ENCODE data around the gene HINFP.

The HINFP gene, protein sequence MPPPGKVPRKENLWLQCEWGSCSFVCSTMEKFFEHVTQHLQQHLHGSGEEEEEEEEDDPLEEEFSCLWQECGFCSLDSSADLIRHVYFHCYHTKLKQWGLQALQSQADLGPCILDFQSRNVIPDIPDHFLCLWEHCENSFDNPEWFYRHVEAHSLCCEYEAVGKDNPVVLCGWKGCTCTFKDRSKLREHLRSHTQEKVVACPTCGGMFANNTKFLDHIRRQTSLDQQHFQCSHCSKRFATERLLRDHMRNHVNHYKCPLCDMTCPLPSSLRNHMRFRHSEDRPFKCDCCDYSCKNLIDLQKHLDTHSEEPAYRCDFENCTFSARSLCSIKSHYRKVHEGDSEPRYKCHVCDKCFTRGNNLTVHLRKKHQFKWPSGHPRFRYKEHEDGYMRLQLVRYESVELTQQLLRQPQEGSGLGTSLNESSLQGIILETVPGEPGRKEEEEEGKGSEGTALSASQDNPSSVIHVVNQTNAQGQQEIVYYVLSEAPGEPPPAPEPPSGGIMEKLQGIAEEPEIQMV

DNA sequence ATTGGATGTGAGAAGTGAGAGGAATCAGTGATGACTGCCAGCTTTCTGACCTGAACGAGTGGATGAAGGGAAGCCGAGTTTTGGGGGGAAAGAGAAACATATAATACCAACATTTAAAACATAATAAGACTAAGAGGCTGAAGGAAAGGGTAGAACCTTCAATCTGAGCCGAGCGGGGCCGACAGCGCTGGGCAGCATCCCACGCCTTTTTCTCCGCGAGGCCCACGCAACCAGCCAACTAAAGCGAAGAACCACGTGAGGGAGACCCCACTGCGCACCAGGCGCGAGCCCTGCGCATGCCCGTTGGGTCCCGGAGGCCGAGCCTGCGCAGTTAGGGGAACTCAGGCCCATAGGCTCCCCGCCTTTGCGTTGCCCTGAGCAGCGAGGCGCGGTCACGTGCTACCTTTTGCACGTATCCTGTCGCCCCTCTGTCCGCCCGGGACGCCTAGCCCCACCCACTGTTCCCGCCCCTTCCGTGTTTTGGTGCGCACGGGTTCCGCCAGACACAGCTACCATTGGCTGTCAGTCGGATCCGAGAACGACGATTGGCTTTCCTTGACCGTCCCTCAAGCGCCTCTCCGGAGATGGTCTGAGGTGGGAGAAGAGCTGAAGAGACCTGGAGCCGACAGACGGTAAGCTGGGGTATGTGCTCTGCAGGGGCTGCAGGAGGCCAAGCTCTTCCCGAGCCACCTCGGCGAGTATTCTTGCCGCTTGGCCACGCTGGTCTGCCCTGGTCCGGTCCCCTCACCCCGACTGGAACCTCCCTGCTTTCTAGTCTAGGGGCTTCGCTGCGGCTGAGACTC lies at the start of gene HINFP:
Gene HINFP (plus strand): TSS at position 573 of the 803 bp plus-strand sequence. CDS start 5,365 bp downstream, outside the sequence.
- DNase-seq = peak; percentile 99

- DNase-seq = no peak
Measured at GRCh38 chr11:119077839-119078238, 43.5 kb upstream of the HINFP start.

GRCh38 chr11:119078675-119079420 lies 42.5 kb upstream of the HINFP start:
- DNase-seq = no peak

DNA sequence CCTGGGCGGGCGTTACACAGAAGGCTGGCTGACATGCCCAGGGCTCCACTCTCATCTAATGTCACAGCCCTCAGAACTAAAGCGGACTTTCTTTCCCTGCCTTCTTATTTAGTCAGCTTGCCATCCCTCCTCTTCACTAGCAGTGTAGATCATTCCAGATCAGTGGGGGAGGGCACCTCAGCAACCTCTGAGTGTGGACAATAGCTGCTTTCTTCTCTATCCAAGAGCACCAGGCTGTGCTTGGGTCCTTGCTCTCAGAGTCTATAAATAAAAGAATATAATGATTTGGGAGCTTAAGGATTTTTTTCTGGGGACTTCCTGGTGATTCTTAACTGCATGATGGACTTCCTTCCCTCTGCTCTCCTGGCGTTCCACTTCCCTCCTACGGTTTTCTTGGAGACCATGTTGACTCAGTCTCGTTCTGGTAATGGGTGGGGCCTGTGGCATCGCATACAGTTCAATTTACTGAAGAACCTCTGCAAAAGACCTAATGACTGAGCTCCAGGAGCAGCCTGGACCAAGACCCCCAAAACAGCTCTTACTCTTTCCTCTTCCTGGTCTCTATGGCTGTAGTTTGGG lies 39.6 kb upstream of the HINFP start:
- DNase-seq = no peak

- peak; percentile 91 for DNase-seq
Measured at GRCh38 chr11:119084663-119085436, 36.5 kb upstream of the HINFP start, which contains the start of gene HMBS. HMBS (plus strand) TSS chr11:119084881; CDS start chr11:119085034, 153 bp downstream.

- DNase-seq = no peak
Measured at GRCh38 chr11:119085437-119085847, 35.9 kb upstream of the HINFP start.

GRCh38 chr11:119087123-119087522 lies 34.3 kb upstream of the HINFP start:
- no peak for DNase-seq

DNA sequence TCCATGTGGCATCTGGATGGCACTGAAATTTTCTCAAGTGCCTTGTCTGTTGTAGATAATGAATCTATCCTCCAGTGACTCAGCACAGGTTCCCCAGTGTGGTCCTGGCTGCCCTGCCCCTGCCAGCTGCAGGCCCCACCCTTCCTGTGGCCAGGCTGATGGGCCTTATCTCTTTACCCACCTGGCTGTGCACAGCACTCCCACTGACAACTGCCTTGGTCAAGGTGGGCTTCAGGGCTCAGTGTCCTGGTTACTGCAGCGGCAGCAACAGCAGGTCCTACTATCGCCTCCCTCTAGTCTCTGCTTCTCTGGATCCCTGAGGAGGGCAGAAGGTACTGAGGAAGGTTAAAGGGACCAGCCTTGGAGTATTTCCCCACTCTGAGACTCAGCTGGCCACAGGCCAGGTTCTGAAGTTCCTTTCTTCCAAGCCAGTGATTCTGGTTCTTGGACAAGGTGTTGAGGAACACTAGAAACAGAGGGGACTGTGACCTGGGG lies 33.6 kb upstream of the HINFP start:
- DNase-seq = no peak

- DNase-seq = no peak
Measured at GRCh38 chr11:119088406-119088805, 33.0 kb upstream of the HINFP start.

DNA sequence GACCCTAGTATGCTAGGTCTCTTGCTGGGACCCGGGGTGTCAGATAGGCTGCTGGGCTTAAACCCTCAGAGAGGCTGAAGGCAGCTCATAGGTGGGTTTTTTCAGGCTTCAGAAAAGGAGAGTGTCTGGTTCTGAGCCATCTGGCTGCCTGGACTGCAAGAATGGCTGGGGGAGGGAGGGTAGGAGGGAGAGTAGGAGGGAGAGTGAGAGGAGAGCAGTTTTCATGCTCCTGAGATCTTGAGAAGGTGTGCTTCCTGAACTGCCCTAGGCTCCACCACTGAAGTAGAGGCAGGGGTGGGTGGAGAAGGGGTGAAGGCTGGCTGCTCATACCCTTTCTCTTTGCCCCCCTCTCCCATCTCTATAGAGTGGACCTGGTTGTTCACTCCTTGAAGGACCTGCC lies 32.1 kb upstream of the HINFP start:
- no peak for DNase-seq

DNA sequence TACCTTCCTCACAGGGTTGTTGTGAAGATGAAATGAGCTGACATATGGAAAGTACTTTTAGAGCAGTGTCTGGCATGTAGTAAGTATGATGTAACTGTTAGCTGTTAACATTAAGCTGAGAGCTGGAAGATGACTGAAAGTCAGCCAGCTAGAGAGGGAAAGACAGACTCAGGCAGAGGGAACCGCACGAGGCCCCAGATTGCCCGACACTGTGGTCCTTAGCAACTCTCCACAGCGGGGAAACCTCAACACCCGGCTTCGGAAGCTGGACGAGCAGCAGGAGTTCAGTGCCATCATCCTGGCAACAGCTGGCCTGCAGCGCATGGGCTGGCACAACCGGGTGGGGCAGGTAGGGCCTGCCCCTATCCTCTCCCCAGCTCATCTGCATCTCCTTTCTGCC lies 30.2 kb upstream of the HINFP start:
- DNase-seq = no peak

GRCh38 chr11:119091966-119092879 lies 29.2 kb upstream of the HINFP start:
- DNase-seq = no peak

- no peak for DNase-seq
Measured at GRCh38 chr11:119092880-119093842, 28.2 kb upstream of the HINFP start.

DNA sequence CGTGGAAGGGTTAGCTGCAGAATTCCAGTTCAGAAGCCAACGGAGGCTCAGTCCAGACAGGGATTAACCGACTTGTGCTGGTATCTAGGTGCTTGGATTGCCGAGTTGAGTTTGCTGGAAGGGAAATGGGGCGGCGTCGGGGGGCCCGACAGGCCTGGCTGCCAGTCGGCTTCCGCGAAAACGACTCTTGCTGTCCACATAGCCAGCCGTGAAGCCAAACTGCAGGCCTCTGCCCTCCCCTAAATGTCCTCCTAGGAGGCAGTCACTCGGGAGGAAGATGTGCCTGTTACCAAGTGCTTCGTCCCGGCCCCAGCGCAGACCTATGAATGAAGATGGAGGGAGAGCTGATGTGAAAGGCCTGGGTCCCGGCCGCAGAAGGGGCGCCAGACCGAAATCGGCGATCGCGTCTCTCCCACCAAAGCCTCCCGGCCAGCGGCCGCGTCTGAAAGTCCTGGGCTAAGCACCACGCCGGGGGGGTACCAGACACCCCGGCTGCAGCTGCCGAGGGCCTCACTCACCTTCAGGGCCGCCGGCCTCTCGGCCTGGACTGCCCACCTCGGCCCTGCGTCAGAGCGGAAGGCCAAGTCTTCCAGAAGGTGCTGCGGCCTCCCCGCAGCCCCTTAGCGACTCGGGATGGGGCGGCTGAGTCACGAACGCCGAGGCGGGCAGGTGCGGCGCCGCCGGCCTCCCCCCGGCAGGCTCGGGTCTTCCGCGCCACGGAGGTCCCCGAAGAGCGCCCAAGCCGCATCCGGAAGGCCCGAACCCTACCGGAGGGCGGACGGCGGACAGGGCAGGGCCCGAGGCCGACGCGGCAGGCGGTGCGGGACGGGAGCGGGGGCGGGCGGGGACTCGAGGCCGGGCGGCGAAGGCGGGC lies 27.2 kb upstream of the HINFP start:
- DNase-seq = peak; percentile 31

DNA sequence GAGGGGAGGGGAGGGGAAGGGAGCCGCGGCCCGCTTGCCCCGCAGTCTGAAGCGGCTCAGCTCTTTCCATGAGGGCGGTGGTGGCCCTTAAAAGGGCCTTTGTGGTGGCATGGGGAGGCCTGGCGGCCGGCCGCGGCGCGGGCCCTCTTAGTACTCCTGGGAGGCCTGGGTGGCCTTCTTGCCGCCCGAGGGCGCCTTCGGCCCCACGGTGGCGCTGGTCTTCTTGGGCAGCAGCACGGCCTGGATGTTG lies 26.6 kb upstream of the HINFP start:
- DNase-seq = peak; percentile 64

GRCh38 chr11:119095066-119095880 lies 26.1 kb upstream of the HINFP start:
- DNase-seq = peak; percentile 100

DNA sequence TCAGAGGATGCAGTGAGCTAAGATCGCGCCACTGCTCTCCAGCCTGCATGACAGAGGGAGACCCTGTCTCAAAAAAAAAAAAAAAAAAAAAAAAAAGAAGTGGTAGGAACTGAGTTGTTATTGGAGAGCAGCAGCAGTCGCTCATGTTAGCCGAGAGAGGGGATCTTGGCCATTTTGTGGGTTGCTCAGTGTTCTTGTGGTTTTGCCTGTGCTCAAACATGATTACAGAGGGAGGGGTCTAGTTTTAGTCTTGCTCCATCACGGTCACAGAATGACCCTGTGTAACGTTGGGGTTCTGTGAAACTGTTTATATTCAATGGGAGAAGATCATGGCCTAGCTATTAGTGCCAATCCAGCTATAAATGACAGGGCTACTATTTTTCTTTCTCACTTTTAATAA lies 21.7 kb upstream of the HINFP start:
- DNase-seq = no peak

All from CD4-positive, alpha-beta T cell treated with Interleukin-4 for 4 hours (primary cell).